ENCODE data around the gene GLI2.

The GLI2 gene

GRCh38 chr2:120702061-120702460 lies 33.6 kb upstream of the GLI2 start:
- no peak overlapping the region for H3K4me3 ChIP-seq (ENCODE audit: low read depth, low read length)
- TF ChIP-seq CTCF (IDR thresholded peaks at IDR 0.05; ENCODE audit: borderline replicate concordance, insufficient read depth, low read depth, low read length), result no peak

- no peak overlapping the region for H3K4me3 ChIP-seq (ENCODE audit: low read depth, low read length)
- no peak for TF ChIP-seq CTCF (IDR thresholded peaks at IDR 0.05; ENCODE audit: borderline replicate concordance, insufficient read depth, low read depth, low read length)
These were observed 32.9 kb upstream of the GLI2 start for GRCh38 chr2:120702801-120703200.

GRCh38 chr2:120703330-120703994 lies 32.2 kb upstream of the GLI2 start:
- H3K4me3 ChIP-seq (ENCODE audit: low read depth, low read length), result no peak overlapping the region
- no peak for TF ChIP-seq CTCF (IDR thresholded peaks at IDR 0.05; ENCODE audit: borderline replicate concordance, insufficient read depth, low read depth, low read length)

- H3K4me3 ChIP-seq (ENCODE audit: low read depth, low read length), result no peak overlapping the region
- TF ChIP-seq CTCF (IDR thresholded peaks at IDR 0.05; ENCODE audit: borderline replicate concordance, insufficient read depth, low read depth, low read length), result no peak
These were observed 31.0 kb upstream of the GLI2 start for GRCh38 chr2:120704696-120705095.

- TF ChIP-seq CTCF (IDR thresholded peaks at IDR 0.05; ENCODE audit: borderline replicate concordance, insufficient read depth, low read depth, low read length), result no peak
- no peak overlapping the region for H3K4me3 ChIP-seq (ENCODE audit: low read depth, low read length)
These were observed 27.9 kb upstream of the GLI2 start for GRCh38 chr2:120707816-120708215.

GRCh38 chr2:120708944-120709607 lies 26.6 kb upstream of the GLI2 start:
- no peak overlapping the region for H3K4me3 ChIP-seq (ENCODE audit: low read depth, low read length)
- TF ChIP-seq CTCF (IDR thresholded peaks at IDR 0.05; ENCODE audit: borderline replicate concordance, insufficient read depth, low read depth, low read length), result no peak

GRCh38 chr2:120709608-120710041 lies 26.0 kb upstream of the GLI2 start:
- no peak for TF ChIP-seq CTCF (IDR thresholded peaks at IDR 0.05; ENCODE audit: borderline replicate concordance, insufficient read depth, low read depth, low read length)

More at GRCh38 chr2:120709608-120710041, 26.0 kb upstream of the GLI2 start:
- H3K4me3 ChIP-seq (ENCODE audit: low read depth, low read length), result no peak overlapping the region

Data from GM12875 (cell line).